B cell (primary cell): ENCODE results near the gene SLC24A1. TPM values are rescaled to one million over a fixed set of nuclear protein-coding genes. Genes with fewer than 3 reads are reported as not detected.

Experiments used
- ATAC-seq: fragments of 200-7000 bp; cut with Tn5 transposase; one replicate; pipeline ENCODE4 v1.10.0; 2021; ENCODE audit warnings: low read depth, mild to moderate bottlenecking, moderate number of reproducible peaks, moderate library complexity
- CTCF ChIA-PET: fragments of 350-600 bp; sonication (Branson Sonifier 250); formaldehyde crosslinking; loops from one replicate; lab custom pipeline; 2021; ENCODE audit warnings: antibody characterized with exemption, inconsistent platforms; lab: Charles Lee
- POLR2A ChIA-PET: fragments of 350-600 bp; sonication (Branson Sonifier 250); formaldehyde crosslinking; loops from one replicate; lab custom pipeline; 2021; ENCODE audit warnings: antibody characterized with exemption; lab: Charles Lee
- DNase-seq: peaks from one replicate; pipeline ENCODE4 v3.0.0; 2013
- H2AFZ ChIP-seq: 2 replicates; pipeline ENCODE4 v1.6.1; 2012; ENCODE audit warnings: mild to moderate bottlenecking, low read depth, low read length; ENCODE audit not compliant: insufficient read depth, poor library complexity, severe bottlenecking
- H3K27ac ChIP-seq, 2 donors: 1 replicate in 1 of 2; 2 replicates in 1 of 2; pipeline ENCODE4 v1.5.1; 2012 to 2013; ENCODE audit warnings: low read length in 2 of 2, mild to moderate bottlenecking in 2 of 2, moderate library complexity in 1 of 2
- H3K27me3 ChIP-seq, 4 experiments: fragments of 200-600 bp in 1 of 4; sonication (generic) in 1 of 4; replicated peaks in 1 of 4; 1 replicate in 2 of 4; 2 replicates in 2 of 4; pipeline versions ENCODE4 v1.6.1 to v1.7.0; 2013 to 2016; ENCODE audit warnings: low read length in 3 of 4, mild to moderate bottlenecking in 2 of 4, mixed read lengths in 1 of 4, moderate library complexity in 1 of 4; ENCODE audit not compliant: insufficient read depth in 4 of 4, control insufficient read depth in 3 of 4; ENCODE audit errors: control extremely low read depth in 1 of 4
- H3K36me3 ChIP-seq, 2 experiments: replicated peaks in 1 of 2; 1 replicate in 1 of 2; 2 replicates in 1 of 2; pipeline versions ENCODE4 v1.6.1 to v1.7.1; 2013; ENCODE audit warnings: low read length in 1 of 2; ENCODE audit not compliant: insufficient read depth in 2 of 2, control insufficient read depth in 1 of 2; ENCODE audit errors: control extremely low read depth in 1 of 2, extremely low read depth in 1 of 2
- H3K4me1 ChIP-seq, 2 donors: fragments of 200-600 bp in 1 of 2; sonication (generic) in 1 of 2; 1 replicate in 1 of 2; 2 replicates in 1 of 2; pipeline versions ENCODE4 v1.5.1 to v1.6.1; 2013 to 2017; ENCODE audit warnings: low read length in 2 of 2; ENCODE audit not compliant: control insufficient read depth in 2 of 2, insufficient read depth in 2 of 2
- H3K4me2 ChIP-seq: replicated peaks from 2 replicates; pipeline ENCODE3; 2012; ENCODE audit warnings: mild to moderate bottlenecking, low read depth, low read length; ENCODE audit not compliant: poor library complexity, severe bottlenecking
- H3K4me3 ChIP-seq, 5 experiments: fragments of 200-600 bp in 1 of 5; sonication (generic) in 1 of 5; 1 replicate in 3 of 5; 2 replicates in 2 of 5; pipeline versions ENCODE4 v1.5.1 to v1.7.0; 2011 to 2016; ENCODE audit warnings: low read length in 4 of 5, mild to moderate bottlenecking in 4 of 5, low read depth in 2 of 5, control low read depth in 1 of 5, moderate library complexity in 1 of 5; ENCODE audit not compliant: insufficient read depth in 1 of 5; ENCODE audit errors: control extremely low read depth in 1 of 5, extremely low read depth in 1 of 5
- H3K79me2 ChIP-seq: fragments of 200-600 bp; sonication (generic); one replicate; pipeline ENCODE4 v1.6.0; 2016; ENCODE audit warnings: low read length; ENCODE audit not compliant: control insufficient read depth, insufficient read depth
- H3K9ac ChIP-seq: fragments of 200-600 bp; sonication (generic); 2 replicates; pipeline ENCODE4 v1.6.1; 2017; ENCODE audit warnings: mild to moderate bottlenecking, low read length, moderate library complexity
- H3K9me3 ChIP-seq, 3 donors: one replicate each; pipeline versions ENCODE4 v1.6.1 to v1.7.1; 2013; ENCODE audit warnings: low read length in 2 of 3; ENCODE audit not compliant: control insufficient read depth in 2 of 3, insufficient read depth in 1 of 3; ENCODE audit errors: control extremely low read depth in 1 of 3
- H4K20me1 ChIP-seq: 2 replicates; pipeline ENCODE4 v1.6.0; 2012; ENCODE audit warnings: mild to moderate bottlenecking, low read length; ENCODE audit not compliant: insufficient read depth, control insufficient read depth, poor library complexity, severe bottlenecking
- H3K27ac Mint-ChIP-seq: one replicate; pipeline ENCODE4 v1.8.0; 2021; ENCODE audit warnings: mixed read lengths
- H3K27me3 Mint-ChIP-seq: one replicate; pipeline ENCODE4 v1.8.0; 2021; ENCODE audit warnings: mixed read lengths
- H3K4me1 Mint-ChIP-seq: one replicate; pipeline ENCODE4 v1.8.0; 2021; ENCODE audit warnings: mixed read lengths
- H3K4me3 Mint-ChIP-seq: one replicate; pipeline ENCODE4 v1.8.0; 2021; ENCODE audit warnings: mixed read lengths
- H3K9me3 Mint-ChIP-seq: one replicate; pipeline ENCODE4 v1.8.0; 2022; ENCODE audit warnings: mixed read lengths; ENCODE audit not compliant: insufficient read depth
- CTCF ChIP-seq: fragments of 200-600 bp; IDR thresholded peaks from one replicate; pipeline ENCODE4 v1.8.0; 2022; ENCODE audit warnings: antibody characterized with exemption, mild to moderate bottlenecking
- EZH2 ChIP-seq: IDR thresholded peaks from 2 replicates; pipeline ENCODE4 v1.6.1; 2012; ENCODE audit warnings: borderline replicate concordance, low read depth, mild to moderate bottlenecking, moderate library complexity, low read length; ENCODE audit not compliant: insufficient read depth, poor library complexity, severe bottlenecking
- WGBS: methylation state at CpG from one replicate; pipeline ENCODE4 v1.1.5; 2013; ENCODE audit warnings: missing lambda C conversion rate; ENCODE audit not compliant: insufficient coverage; 5-methylcytosine and 5-hydroxymethylcytosine counted together
- intact Hi-C: fragments of 100-400 bp; cut with micrococcal nuclease; formaldehyde crosslinking; loops from one replicate; pipeline ENCODE4 v1.10.0; 2022
- polyA plus RNA-seq: library from polyadenylated mRNA; depleted of rRNA; stranded (reverse); fragments of >200 nt; gene quantifications from 2 replicates; pipeline ENCODE4 v1.2.3, GENCODE V29; 2012
- total RNA-seq, 2 donors: library from RNA; stranded (reverse); fragments of 120-200 nt in 1 of 2; gene quantifications; 1 replicate in 1 of 2; 2 replicates in 1 of 2; pipeline versions ENCODE4 v1.2.3 to v1.2.4, GENCODE V29; 2013 to 2022

The SLC24A1 gene
- total and polyA plus RNA-seq, 2 donors (not counting 1 experiment from before 2014, with no cell fraction given), result 1.7 to 6.7 TPM

GRCh38 chr15:65584241-65584640 lies 37.5 kb upstream of the SLC24A1 start:
- TF ChIP-seq EZH2 (no peak), CTCF (no peak)
- Histone ChIP-seq H3K4me3 (no peak overlapping the region), H3K27me3 (no peaks in the 10 kb centered on the region), H3K9me3 (no peaks in the 10 kb centered on the region), H3K4me1 (peaks cover 4 to 11% of the 10 kb centered on the region in 2 donors), H4K20me1 (no peaks in the 10 kb centered on the region), H3K36me3 (peaks cover 28 to 56% of the 10 kb centered on the region in 2 experiments), H2AFZ (no peak overlapping the region), H3K27ac (peak overlapping the region in 1 of 2 donors; percentile 32), H3K4me2 (no peak overlapping the region), H3K9ac (no peak overlapping the region), H3K79me2 (no peaks in the 10 kb centered on the region)
- ChIA-PET CTCF (interaction anchor here (0.6 to 1.2 kb wide), 2 partner anchors 12 to 715 kb away, joined by 3 to 5 read pairs; no protein-coding TSS in a partner anchor), POLR2A (no interaction called here)
- intact Hi-C loops, result no loop called here
- peaks cover 16% of the 10 kb centered on the region for H3K4me1 Mint-ChIP-seq
- H3K9me3 Mint-ChIP-seq, result no peaks in the 10 kb centered on the region
- no peak overlapping the region for H3K4me3 Mint-ChIP-seq
- peak overlapping the region; percentile 62 for H3K27ac Mint-ChIP-seq
- DNase-seq, result no peak
- no peaks in the 10 kb centered on the region for H3K27me3 Mint-ChIP-seq
- ATAC-seq, result no peak

DNA sequence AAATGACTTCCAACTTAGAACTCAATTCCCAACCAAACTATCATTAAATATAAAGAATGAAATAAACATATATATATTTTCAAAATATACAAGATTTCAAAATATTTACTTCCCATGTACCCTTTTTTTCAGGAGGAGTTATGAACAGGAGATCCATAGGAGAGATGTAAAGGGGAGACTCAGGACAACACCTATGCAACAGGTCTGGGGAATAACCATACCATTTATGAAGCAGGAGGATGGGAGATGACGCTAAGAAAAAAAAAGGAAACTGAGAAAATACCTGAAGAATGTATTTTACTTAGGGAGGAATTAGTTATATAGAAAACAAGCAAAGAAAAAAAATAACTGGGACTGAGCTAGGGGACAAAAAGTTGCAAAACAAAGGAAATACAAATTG lies 34.6 kb upstream of the SLC24A1 start:
- Mint-ChIP-seq H3K9me3 (no peaks in the 10 kb centered on the region), H3K4me3 (no peak overlapping the region), H3K4me1 (peaks cover 16% of the 10 kb centered on the region), H3K27ac (no peak overlapping the region), H3K27me3 (no peaks in the 10 kb centered on the region)
- POLR2A ChIA-PET, result no interaction called here
- intact Hi-C loops, result no loop called here
- peaks cover 25 to 53% of the 10 kb centered on the region in 2 experiments for H3K36me3 ChIP-seq
- TF ChIP-seq EZH2 (no peak), CTCF (no peak)
- no peaks in the 10 kb centered on the region for H3K9me3 ChIP-seq
- ATAC-seq, result no peak
- no peak overlapping the region for H3K4me2 ChIP-seq
- no peak overlapping the region for H3K4me3 ChIP-seq
- H3K27ac ChIP-seq, result no peak overlapping the region
- no peak overlapping the region for H2AFZ ChIP-seq
- H3K4me1 ChIP-seq, result peaks cover 4 to 11% of the 10 kb centered on the region in 2 donors
- no peak for DNase-seq
- no CpG with 5 or more reads among the region's 1 CpG for WGBS
- H3K79me2 ChIP-seq, result no peaks in the 10 kb centered on the region
- no peaks in the 10 kb centered on the region for H3K27me3 ChIP-seq
- no peak overlapping the region for H3K9ac ChIP-seq
- no peaks in the 10 kb centered on the region for H4K20me1 ChIP-seq
- CTCF ChIA-PET, result no interaction called here
